ENCODE data around the gene RHOF. TPM values are rescaled to one million over a fixed set of nuclear protein-coding genes. Genes with fewer than 3 reads are reported as not detected.

The RHOF gene
- total and polyA plus RNA-seq, 2 of the 8 experiments (the other 6 are each of a cell fraction or from before 2014, with no cell fraction given), result 23.8 to 31.9 TPM

DNA sequence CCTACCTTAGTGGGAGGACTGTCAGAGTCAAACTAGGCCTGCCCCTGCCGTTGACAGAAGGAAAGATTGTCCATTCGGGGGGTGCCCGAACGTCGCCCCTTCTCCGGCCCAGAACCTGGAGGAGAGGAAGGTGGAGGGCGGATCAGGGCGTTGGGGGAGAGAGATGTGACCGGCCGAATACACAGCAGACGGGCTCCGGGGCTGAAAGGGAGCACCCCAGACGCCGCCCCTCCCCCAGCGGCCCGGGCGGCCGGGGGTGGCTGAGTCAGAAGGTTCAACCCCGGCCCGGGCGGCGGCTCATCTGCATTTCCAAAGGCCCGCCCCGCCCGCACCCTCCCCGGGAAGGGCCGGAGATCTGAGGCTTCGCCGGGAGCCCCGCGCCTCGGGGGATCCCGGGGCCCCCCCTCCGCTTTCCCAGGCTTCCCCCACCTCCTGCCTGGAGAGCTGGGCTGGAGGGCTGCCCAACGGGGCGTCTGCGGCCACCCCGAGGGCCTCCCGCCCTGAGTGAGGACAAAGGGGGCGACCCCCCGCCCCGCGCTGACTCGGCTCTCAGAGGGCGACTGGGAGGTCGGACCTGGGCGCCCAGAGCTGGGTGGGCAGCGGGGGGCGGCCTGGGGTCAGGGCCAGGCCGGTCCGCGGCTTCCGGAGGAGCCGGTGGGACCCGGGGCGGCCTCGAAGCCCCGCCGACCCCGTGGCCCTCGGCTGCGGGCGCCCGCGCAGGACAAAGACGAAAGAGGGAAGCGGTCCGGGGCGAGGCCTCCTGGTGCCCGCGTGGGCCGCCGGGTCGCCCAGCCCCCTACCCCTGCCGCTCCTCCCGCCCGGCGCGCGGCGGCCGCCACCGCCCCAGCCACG is 6.6 kb upstream of the RHOF start (continued):
- TF ChIP-seq GABPA (IDR thresholded peaks at IDR 0.05; ENCODE audit: borderline replicate concordance, insufficient read depth, low read length), result no peak
- TF ChIP-seq BACH1 (IDR thresholded peaks at IDR 0.05; ENCODE audit: low read length), result no peak
- TF ChIP-seq POLR2AphosphoS5 (IDR thresholded peaks at IDR 0.05; ENCODE audit: low read depth, low read length), result peak; percentile 31; the same call in 1 of the 2 replicates
- TF ChIP-seq EGR1 (IDR thresholded peaks at IDR 0.05; ENCODE audit: borderline replicate concordance, low read depth, low read length), result peak; percentile 40; the same call in 1 of the 2 replicates
- no peak for TF ChIP-seq SP1 (IDR thresholded peaks at IDR 0.05; ENCODE audit: low read depth, low read length)
- TF ChIP-seq MAX (IDR thresholded peaks at IDR 0.05), result no peak
- TF ChIP-seq ZNF274 (IDR thresholded peaks at IDR 0.05; ENCODE audit: borderline replicate concordance, extremely low read depth, low read length), result no peak
- no peak for TF ChIP-seq NANOG (IDR thresholded peaks at IDR 0.05; ENCODE audit: insufficient read depth, low read depth, low read length, poor library complexity, severe bottlenecking)
- TF ChIP-seq TBP (IDR thresholded peaks at IDR 0.05; ENCODE audit: low read depth, low read length), result no peak; the same call in 1 of the 2 replicates
- TF ChIP-seq CBX5 (IDR thresholded peaks at IDR 0.05; ENCODE audit: low read depth, low read length), result no peak
- no peak for TF ChIP-seq EP300 (IDR thresholded peaks at IDR 0.05; ENCODE audit: borderline replicate concordance in 1 of 2, low read depth in 2 of 2, low read length in 2 of 2)
- TF ChIP-seq NRF1 (IDR thresholded peaks at IDR 0.05; ENCODE audit: low read depth, low read length), result no peak
- no peak for TF ChIP-seq HDAC2 (IDR thresholded peaks at IDR 0.05; ENCODE audit: borderline replicate concordance in 1 of 2, low read depth in 2 of 2, low read length in 2 of 2)
- TF ChIP-seq POLR2A (IDR thresholded peaks at IDR 0.05; ENCODE audit: control extremely low read depth in 1 of 2, low read depth in 2 of 2, low read length in 2 of 2), result peak in 1 of 2 experiments; percentile 37; a peak in 1 of 3 replicates
- TF ChIP-seq CREB1 (IDR thresholded peaks at IDR 0.05), result no peak
- TF ChIP-seq CTBP2 (IDR thresholded peaks at IDR 0.05; ENCODE audit: borderline replicate concordance, insufficient read depth, insufficient read length, low read length), result no peak
- TF ChIP-seq CEBPB (IDR thresholded peaks at IDR 0.05; ENCODE audit: low read depth, low read length), result no peak
- TF ChIP-seq TAF1 (IDR thresholded peaks at IDR 0.05; ENCODE audit: low read depth, low read length), result no peak
- no peak for TF ChIP-seq POU5F1 (IDR thresholded peaks at IDR 0.05; ENCODE audit: low read depth, low read length)
- no peak for TF ChIP-seq CHD2 (IDR thresholded peaks at IDR 0.05; ENCODE audit: low read length)
- TF ChIP-seq SIX5 (IDR thresholded peaks at IDR 0.05; ENCODE audit: low read depth, low read length), result no peak
- TF ChIP-seq EZH2 (IDR thresholded peaks at IDR 0.05; ENCODE audit: low read depth, low read length, severe bottlenecking), result no peak
- 0 out of 2 replicates have a peak, but pooled peaks have one; percentile 32 for TF ChIP-seq RXRA (IDR thresholded peaks at IDR 0.05; ENCODE audit: insufficient read depth, low read depth, low read length)
- TF ChIP-seq RNF2 (IDR thresholded peaks at IDR 0.05; ENCODE audit: borderline replicate concordance, low read depth, low read length, missing control alignments, poor library complexity, severe bottlenecking), result no peak
